ENCODE data around the gene PRTFDC1.

GRCh38 chr10:24973163-24973562, 20.8 kb upstream of the PRTFDC1 start:
- no peak for TF ChIP-seq CTCF (IDR thresholded peaks at IDR 0.05)
- TF ChIP-seq POLR2A (IDR thresholded peaks at IDR 0.05) = no peak

Measured in heart left ventricle (tissue), 13 donors.